SH-SY5Y (cell line): Measurements from ENCODE around the gene PTPN14.
A peak's percentile ranks its signal among the peaks of the same experiment; 100 is the strongest.

Experiments used
- GATA2 ChIP-seq: IDR thresholded peaks from 2 replicates; pipeline ENCODE4 v1.6.1; 2011; ENCODE audit warnings: mild to moderate bottlenecking, low read depth, low read length
- GATA3 ChIP-seq: IDR thresholded peaks from 2 replicates; pipeline ENCODE4 v1.6.1; 2011; ENCODE audit warnings: low read depth, mild to moderate bottlenecking, low read length, moderate library complexity

- TF ChIP-seq GATA3 = peak; percentile 40; the same call in 1 of the 2 replicates
- peak; percentile 84 for TF ChIP-seq GATA2
Measured at GRCh38 chr1:214588963-214589597, 37.7 kb upstream of the PTPN14 start.
